DND-41 (cell line): ENCODE results near the gene CIAO1.

Source experiments
- EZH2 ChIP-seq: IDR thresholded peaks from 3 replicates; pipeline ENCODE4 v1.6.1; 2012; ENCODE audit warnings: borderline replicate concordance, low read depth, mild to moderate bottlenecking, moderate library complexity, low read length, inconsistent platforms; ENCODE audit not compliant: severe bottlenecking
- TF ChIP-seq, protein P1 (sequence below): IDR thresholded peaks from 2 replicates; pipeline ENCODE4 v1.5.1; 2012; ENCODE audit warnings: borderline replicate concordance, low read length, moderate library complexity, mild to moderate bottlenecking; ENCODE audit not compliant: poor library complexity, severe bottlenecking; ENCODE audit errors: extremely low read depth

GRCh38 chr2:96239091-96239490 is 26.9 kb upstream of the CIAO1 start:
- TF ChIP-seq, protein P1, sequence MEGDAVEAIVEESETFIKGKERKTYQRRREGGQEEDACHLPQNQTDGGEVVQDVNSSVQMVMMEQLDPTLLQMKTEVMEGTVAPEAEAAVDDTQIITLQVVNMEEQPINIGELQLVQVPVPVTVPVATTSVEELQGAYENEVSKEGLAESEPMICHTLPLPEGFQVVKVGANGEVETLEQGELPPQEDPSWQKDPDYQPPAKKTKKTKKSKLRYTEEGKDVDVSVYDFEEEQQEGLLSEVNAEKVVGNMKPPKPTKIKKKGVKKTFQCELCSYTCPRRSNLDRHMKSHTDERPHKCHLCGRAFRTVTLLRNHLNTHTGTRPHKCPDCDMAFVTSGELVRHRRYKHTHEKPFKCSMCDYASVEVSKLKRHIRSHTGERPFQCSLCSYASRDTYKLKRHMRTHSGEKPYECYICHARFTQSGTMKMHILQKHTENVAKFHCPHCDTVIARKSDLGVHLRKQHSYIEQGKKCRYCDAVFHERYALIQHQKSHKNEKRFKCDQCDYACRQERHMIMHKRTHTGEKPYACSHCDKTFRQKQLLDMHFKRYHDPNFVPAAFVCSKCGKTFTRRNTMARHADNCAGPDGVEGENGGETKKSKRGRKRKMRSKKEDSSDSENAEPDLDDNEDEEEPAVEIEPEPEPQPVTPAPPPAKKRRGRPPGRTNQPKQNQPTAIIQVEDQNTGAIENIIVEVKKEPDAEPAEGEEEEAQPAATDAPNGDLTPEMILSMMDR: no peak
- no peak for TF ChIP-seq EZH2
